Tibial nerve (tissue), 4 donors: Measurements from ENCODE around the gene SINHCAF.

Experiments
- EP300 ChIP-seq, 2 donors: sonication (generic); formaldehyde crosslinking; IDR thresholded peaks; one replicate each; pipeline ENCODE4 v1.6.1; 2017; ENCODE audit warnings: antibody characterized with exemption in 2 of 2, mild to moderate bottlenecking in 1 of 2
- POLR2A ChIP-seq, 2 donors: fragments of 450-650 bp; IDR thresholded peaks; one replicate each; pipeline ENCODE4 v1.6.1; 2017; ENCODE audit warnings: antibody characterized with exemption in 2 of 2, mild to moderate bottlenecking in 2 of 2, moderate library complexity in 2 of 2
- TF ChIP-seq, protein P1 (sequence below), 5 experiments: fragments of 200-600 bp in 3 of 5; fragments of 450-650 bp in 2 of 5; sonication (generic) in 3 of 5; IDR thresholded peaks; one replicate each; pipeline ENCODE4 v1.5.1; 2016 to 2019; ENCODE audit warnings: antibody characterized with exemption in 5 of 5, mild to moderate bottlenecking in 3 of 5, moderate library complexity in 2 of 5

DNA sequence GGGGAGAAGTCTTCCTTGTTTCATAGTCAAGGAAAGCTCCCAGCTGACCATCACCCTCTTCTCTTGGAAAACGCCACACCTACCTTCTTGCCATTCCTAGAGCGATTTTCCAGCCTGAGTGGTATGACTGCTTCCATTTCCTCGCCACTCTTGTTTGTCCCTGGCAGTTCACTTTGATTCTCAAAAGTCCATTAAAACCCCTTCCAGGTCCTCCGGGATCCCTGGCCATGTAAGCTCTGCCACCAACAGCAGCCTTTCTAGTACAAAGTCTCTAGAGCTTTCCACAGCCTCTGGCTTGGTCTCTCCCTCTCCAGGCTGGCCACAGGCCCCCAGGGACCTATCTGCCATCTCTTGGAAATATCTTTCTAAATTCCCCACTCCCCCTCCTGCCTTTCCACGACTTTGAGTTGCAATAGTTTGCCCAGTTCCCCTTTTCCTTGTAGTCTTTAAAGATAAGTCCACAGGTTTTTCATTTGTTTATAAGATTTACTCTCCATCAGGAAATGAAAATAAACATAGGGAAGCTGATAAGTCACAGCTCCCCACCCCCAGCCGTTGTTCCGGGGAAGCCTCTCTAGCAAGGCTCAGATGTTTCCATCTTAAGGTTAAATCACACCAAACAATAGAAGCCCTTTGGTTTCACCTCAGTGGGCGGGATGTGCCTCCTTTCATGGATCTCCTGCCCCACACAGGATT is 42.9 kb upstream of the SINHCAF start:
- TF ChIP-seq, protein P1, sequence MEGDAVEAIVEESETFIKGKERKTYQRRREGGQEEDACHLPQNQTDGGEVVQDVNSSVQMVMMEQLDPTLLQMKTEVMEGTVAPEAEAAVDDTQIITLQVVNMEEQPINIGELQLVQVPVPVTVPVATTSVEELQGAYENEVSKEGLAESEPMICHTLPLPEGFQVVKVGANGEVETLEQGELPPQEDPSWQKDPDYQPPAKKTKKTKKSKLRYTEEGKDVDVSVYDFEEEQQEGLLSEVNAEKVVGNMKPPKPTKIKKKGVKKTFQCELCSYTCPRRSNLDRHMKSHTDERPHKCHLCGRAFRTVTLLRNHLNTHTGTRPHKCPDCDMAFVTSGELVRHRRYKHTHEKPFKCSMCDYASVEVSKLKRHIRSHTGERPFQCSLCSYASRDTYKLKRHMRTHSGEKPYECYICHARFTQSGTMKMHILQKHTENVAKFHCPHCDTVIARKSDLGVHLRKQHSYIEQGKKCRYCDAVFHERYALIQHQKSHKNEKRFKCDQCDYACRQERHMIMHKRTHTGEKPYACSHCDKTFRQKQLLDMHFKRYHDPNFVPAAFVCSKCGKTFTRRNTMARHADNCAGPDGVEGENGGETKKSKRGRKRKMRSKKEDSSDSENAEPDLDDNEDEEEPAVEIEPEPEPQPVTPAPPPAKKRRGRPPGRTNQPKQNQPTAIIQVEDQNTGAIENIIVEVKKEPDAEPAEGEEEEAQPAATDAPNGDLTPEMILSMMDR (IDR thresholded peaks at IDR 0.05), result no peak
- no peak for TF ChIP-seq POLR2A (IDR thresholded peaks at IDR 0.05)
- TF ChIP-seq EP300 (IDR thresholded peaks at IDR 0.05), result no peak
